Measurements from ENCODE around the gene ZNF862.
A peak's percentile ranks its signal among the peaks of the same experiment; 100 is the strongest.

ZNF862 gene

DNA sequence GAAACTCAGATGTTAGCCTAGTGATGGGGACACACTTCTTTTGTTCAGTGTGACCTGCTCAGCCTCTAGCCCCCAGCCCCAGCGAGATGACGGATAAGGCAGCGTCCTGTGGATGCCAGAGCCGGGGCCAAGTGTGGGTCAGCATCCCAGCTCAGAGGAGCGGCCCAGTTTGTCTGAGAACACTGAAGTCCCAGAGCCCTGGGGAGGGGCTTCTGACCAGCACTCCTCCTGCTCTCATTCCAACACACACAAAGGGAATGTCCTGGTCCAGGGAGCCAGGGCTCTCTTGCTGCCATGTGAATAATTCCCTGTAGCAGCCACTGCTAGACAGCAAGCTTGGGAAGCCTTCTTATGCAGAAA is 31.1 kb downstream of the ZNF862 start:
- no peak for DNase-seq (ENCODE audit: low read depth, low spot score)
- TF ChIP-seq, protein P1, sequence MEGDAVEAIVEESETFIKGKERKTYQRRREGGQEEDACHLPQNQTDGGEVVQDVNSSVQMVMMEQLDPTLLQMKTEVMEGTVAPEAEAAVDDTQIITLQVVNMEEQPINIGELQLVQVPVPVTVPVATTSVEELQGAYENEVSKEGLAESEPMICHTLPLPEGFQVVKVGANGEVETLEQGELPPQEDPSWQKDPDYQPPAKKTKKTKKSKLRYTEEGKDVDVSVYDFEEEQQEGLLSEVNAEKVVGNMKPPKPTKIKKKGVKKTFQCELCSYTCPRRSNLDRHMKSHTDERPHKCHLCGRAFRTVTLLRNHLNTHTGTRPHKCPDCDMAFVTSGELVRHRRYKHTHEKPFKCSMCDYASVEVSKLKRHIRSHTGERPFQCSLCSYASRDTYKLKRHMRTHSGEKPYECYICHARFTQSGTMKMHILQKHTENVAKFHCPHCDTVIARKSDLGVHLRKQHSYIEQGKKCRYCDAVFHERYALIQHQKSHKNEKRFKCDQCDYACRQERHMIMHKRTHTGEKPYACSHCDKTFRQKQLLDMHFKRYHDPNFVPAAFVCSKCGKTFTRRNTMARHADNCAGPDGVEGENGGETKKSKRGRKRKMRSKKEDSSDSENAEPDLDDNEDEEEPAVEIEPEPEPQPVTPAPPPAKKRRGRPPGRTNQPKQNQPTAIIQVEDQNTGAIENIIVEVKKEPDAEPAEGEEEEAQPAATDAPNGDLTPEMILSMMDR (IDR thresholded peaks at IDR 0.05; ENCODE audit: insufficient read depth, low read length, missing control alignments): no peak
- POLR2A ChIA-PET: no interaction called here
- H3K4me3 ChIP-seq (ENCODE audit: low read depth, low read length): no peak overlapping the region
- CTCF ChIA-PET: no interaction called here

DNA sequence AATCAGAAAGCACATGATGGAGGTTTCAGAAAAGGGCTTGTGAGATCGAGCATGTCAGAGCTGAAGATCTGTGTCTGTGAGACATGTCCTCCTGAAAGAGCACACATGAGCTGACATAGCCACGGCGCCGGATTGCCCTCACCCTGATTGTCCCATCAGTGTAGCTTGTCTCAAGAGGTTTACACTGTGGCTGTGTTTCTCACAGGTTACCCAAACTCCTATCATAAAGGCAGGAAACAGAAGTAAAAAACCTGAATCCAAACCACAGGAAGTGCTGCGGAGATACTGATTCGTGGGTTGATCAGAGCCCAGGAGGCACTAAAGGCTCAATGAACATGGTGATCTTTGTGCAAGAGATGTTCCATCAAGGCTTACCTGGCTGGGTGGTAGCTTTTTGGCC is 31.7 kb downstream of the ZNF862 start:
- TF ChIP-seq, protein P1 (IDR thresholded peaks at IDR 0.05; ENCODE audit: insufficient read depth, low read length, missing control alignments): no peak
- no peak for DNase-seq (ENCODE audit: low read depth, low spot score)
- ChIA-PET POLR2A (no interaction called here), CTCF (no interaction called here)
- H3K4me3 ChIP-seq (ENCODE audit: low read depth, low read length): no peak overlapping the region

DNA sequence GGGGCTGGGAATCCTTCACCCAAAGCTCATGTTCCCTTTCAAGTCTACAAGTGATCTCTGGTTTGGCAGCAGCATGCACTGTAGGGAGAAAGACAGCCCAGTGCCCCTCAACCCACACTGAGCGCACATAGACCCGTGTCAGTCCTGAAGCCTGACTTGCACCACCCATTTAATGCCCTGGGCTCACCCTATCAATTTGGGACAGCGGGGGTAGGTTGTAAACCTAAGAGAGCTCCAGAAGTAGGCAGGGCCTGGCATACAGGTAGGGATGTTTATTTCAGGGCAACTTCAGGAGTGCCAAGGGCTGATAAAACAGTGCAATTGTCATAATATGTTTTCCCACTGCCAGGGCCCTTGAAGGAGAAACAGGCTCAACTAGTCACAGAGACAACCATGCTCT is 32.1 kb downstream of the ZNF862 start:
- CTCF ChIA-PET: interaction anchor here (1.2 kb wide), 1 partner anchor 15 kb away, joined by 3 read pairs; no protein-coding TSS in a partner anchor
- POLR2A ChIA-PET: no interaction called here
- no peak for DNase-seq (ENCODE audit: low read depth, low spot score)

DNA sequence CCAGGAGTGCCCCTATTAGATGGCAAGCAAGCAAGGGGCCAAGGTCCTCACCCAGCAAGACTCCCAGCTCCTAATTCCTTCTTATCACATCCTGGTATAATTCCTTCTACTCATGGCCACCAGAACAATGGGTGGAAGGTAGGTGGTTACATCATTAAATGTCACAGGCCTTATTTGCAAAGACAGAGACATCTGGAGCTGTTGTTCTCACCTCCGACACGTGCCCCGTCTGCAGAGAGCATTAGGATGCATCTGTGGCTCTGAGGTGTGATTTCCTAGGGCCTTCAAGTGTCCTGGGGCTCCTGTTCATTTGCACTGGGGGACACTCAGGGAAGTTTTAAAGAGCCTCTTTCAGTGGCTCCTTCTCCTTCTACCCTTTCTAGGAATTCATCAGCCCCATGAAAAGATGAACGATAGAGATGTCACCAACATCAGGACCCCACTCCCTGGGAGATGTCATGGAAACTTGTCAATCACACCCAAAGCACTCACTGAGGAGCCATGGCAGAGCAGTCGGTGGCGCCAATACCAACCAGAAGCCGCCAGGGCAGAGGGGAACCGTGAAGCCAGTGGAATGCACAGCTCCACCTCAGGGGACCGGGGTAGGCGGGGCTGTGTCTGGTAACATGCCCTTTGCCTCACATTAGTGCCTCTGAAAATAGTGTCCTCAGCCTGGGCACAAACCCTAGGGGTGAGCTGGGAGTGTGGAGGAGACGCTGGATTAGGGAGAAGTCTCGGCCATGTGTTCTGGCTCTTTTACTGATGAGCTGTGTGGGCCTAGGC is 32.7 kb downstream of the ZNF862 start:
- no peak for DNase-seq (ENCODE audit: low read depth, low spot score)
- ChIA-PET POLR2A (no interaction called here), CTCF (interaction anchor here (1.2 kb wide), 1 partner anchor 15 kb away, joined by 3 read pairs; no protein-coding TSS in a partner anchor)
- TF ChIP-seq, protein P1 (IDR thresholded peaks at IDR 0.05; ENCODE audit: insufficient read depth, low read length, missing control alignments): no peak
- no peak overlapping the region for H3K4me3 ChIP-seq (ENCODE audit: low read depth, low read length)

More for the DNA sequence above, 32.1 kb downstream of the ZNF862 start:
- TF ChIP-seq, protein P1 (IDR thresholded peaks at IDR 0.05; ENCODE audit: insufficient read depth, low read length, missing control alignments): no peak
- no peak overlapping the region for H3K4me3 ChIP-seq (ENCODE audit: low read depth, low read length)

DNA sequence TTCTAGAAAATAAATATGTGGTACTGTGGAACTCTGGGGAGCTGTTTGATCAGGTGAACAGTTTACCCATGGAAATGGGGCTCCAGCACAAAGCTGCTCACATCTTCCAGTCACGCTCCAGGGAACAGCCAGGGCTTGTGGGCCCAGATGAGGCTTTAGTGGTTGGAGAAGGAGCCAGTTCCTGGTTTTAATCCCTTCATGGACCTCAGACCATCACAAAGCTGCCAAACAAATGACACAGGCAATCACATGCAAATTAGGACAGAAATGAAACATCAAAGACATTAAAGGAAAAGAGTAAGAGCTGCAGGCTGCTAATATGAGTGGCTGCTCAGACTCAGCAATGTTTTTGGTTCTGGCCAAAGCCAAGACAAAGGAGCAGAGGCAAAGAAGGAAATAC is 33.4 kb downstream of the ZNF862 start:
- ChIA-PET POLR2A (no interaction called here), CTCF (interaction anchor here (0.8 to 1.2 kb wide), 2 partner anchors 13 to 14 kb away, joined by 3 read pairs; no protein-coding TSS in a partner anchor)
- TF ChIP-seq, protein P1 (IDR thresholded peaks at IDR 0.05; ENCODE audit: insufficient read depth, low read length, missing control alignments): no peak
- DNase-seq (ENCODE audit: low read depth, low spot score): no peak
- no peak overlapping the region for H3K4me3 ChIP-seq (ENCODE audit: low read depth, low read length)

DNA sequence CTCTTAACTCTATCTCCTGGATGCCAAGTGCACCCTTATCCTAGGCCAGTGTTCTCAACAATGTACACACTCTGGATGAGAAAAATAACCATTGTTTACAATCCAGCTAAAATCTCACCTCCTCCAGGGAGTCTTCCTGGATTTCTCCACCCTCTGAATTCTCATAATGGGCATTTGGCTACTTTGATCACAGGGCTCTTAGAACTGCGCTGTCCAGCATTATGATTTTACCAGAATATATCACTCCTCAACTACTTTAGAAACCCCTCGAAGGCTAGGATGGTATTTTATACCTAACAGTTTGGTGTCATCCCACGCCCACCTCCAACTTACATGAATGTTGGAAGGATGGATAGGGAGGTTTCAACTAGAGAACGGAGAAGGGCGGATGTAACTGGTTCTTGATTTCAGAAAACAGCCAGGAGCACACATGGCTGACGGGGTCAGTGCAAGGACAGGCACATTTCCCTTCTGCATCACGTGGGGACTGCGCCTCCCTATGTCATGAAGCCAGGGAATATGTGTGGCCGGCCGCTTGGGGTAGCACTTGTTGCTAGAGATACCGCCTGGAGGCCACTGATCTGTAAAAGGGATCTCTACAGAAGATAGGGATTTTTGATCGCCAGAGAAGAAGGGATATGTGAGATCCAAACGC is 34.4 kb downstream of the ZNF862 start:
- DNase-seq (ENCODE audit: low read depth, low spot score): peak; percentile 40
- peak overlapping the region; percentile 78 for H3K4me3 ChIP-seq (ENCODE audit: low read depth, low read length)
- ChIA-PET CTCF (no interaction called here), POLR2A (no interaction called here)
- TF ChIP-seq, protein P1 (IDR thresholded peaks at IDR 0.05; ENCODE audit: insufficient read depth, low read length, missing control alignments): peak; percentile 36

All from AG04449 (cell line).